ENCODE data around the gene NRXN3.

DNA sequence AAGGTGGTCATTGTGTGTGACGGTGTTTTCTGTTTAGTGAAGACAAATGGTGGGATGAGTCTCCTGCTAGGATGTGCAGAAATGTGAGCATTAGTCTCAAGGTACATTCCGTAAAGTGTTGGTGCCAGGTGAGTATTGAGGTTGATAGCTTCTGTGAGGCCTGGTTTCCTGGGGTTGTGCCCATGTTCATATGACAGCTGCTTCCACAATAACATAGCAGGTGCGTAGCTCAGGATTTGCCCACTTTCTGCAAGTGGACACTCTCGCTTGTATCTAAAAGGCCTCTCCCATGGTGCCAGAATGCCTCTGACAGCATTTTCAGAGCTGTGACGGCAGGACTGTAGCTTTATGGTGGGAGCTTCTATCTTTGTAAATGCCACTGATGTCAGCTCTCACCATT lies 1209.1 kb downstream of the NRXN3 start:
- TF ChIP-seq POLR2A (IDR thresholded peaks at IDR 0.05) = no peak
- TF ChIP-seq, protein P1, sequence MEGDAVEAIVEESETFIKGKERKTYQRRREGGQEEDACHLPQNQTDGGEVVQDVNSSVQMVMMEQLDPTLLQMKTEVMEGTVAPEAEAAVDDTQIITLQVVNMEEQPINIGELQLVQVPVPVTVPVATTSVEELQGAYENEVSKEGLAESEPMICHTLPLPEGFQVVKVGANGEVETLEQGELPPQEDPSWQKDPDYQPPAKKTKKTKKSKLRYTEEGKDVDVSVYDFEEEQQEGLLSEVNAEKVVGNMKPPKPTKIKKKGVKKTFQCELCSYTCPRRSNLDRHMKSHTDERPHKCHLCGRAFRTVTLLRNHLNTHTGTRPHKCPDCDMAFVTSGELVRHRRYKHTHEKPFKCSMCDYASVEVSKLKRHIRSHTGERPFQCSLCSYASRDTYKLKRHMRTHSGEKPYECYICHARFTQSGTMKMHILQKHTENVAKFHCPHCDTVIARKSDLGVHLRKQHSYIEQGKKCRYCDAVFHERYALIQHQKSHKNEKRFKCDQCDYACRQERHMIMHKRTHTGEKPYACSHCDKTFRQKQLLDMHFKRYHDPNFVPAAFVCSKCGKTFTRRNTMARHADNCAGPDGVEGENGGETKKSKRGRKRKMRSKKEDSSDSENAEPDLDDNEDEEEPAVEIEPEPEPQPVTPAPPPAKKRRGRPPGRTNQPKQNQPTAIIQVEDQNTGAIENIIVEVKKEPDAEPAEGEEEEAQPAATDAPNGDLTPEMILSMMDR (IDR thresholded peaks at IDR 0.05) = no peak
